ENCODE results near the gene RBM34.
"Not testable (repeated sequence)": the region's sequence is repeated elsewhere in the genome, so short reads cannot be mapped to it uniquely, and the experiment has no call there.

The RBM34 gene

DNA sequence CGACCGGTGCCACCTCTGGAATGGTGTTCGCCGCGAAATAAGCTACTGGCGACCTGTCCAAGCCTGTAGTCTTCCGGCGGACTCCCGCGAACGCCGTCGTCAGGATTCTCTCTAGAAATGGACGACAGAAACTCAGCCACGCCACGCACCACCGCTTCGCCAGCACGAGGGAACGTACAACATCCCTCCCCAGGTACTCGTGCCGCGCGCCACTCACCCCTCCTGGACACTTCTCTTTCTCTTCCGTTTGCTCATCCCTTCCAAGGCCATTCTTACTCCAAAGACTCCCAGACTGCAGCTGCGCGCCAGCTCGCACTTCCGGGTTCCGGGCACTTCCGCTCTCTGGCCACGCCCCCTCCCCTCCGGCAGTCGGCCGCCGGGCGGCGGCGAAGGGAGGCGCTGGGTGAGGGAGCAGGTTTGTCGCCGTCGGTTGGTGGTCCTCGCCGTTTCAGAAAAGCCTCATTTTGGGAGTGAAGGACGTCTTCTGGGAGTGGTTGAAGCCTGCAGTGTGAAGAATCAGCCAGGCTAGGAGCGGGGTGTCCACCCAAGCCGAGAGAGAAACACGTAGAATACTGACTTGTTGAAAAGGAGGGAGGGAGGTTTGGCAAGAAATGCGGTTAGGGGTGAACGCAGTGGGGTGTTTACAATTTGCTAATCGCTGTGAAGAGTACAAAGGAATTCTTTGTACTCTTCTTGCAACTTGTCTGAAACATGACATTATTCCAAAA lies at the start of gene RBM34:
Gene RBM34 (minus strand): TSS at position 294 of the 728 bp plus-strand sequence. CDS start 24 bp downstream, at position 270.
- DNase-seq: peak; percentile 78

- DNase-seq: no peak
These were observed 46.1 kb upstream of the RBM34 start for GRCh38 chr1:235207209-235207565.

DNA sequence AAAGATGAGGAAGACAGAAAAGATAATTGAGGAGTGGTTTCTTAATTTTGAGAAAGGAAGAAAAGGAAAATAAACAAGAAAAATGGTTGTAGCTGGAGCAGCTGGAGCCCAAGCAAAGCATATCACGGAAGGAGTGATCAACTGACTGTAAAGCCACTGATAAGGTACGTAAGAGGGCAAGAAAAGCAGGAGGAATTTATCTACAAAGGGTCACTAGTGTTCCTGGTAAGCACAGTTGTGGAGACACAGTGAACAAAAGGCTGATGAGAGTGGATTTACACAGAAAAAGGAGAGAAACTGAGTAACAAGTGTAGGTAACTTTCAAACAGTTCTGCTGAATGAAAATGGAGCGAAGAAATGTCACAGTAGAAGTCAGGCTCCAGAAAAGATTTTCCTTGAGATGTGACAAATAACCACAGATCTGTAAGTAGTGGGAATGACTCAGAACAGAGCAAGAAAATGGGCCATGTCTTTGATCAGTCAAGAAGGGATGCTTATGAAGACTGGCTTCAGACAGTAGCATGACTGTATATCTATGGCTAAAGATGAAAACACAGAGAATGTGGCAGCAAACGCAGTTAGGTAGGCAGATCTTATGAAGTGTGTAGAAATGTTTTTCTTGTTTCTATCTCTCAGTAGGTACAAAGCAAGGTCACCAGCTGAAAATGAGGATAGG lies 45.6 kb upstream of the RBM34 start:
- DNase-seq: no peak

DNA sequence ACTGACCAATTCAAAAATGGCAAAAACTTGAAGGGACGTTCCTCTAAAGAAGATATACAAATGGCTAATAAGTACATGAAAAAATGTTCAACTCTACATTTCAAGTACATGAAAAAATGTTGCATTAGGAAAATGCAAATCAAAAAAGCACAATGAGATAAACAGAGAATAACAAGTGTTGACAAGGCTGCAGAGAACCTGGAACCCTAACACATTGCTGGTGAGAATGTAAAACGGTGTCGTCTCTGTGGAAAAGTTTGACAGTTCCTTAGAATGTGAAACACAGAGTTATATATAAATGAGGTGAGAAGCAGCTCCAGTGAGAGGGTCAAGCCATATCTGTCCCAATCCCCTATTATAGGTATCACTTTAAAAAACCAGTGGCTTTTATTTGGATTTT lies 44.6 kb upstream of the RBM34 start:
- no peak for DNase-seq

- no peak for DNase-seq
These were observed 42.4 kb upstream of the RBM34 start for GRCh38 chr1:235203428-235203827.

DNA sequence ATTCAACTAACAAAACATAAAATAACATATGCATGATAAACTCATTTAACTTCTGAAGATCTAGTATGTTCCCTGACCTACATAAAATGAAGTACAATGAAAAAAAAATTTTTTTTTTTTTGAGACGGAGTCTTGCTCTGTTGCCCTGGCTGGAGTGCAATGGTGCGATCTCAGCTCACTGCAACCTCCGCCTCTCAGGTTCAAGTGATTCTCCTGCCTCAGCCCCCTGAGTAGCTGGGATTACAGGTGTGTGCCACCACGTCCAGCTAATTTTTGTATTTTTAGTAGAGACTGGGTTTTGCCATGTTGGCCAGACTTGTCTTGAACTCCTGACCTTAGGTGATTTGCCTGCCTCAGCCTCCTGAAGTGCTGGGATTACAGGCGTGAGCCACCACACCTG lies 41.4 kb upstream of the RBM34 start:
- DNase-seq: not testable (repeated sequence)

DNA sequence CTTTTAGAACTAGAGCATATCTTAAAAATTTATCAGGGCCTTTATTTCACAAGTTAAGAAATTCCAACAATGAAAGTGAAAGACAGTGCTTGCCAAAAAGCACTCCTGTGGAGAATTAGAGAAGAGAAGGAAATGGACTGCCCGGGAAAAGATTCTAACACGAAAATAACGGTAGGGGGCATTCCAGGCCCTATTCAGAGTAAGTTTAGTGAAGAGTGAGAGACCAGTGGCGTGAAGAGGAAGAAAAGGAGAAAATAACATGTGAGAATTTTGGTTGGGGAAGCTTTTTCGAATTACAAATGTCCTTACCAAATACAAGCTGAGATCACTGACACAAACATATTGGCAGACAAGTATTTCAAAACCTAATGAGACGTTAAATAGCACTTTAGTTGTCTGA lies 38.4 kb upstream of the RBM34 start:
- no peak for DNase-seq

- no peak for DNase-seq
These were observed 29.4 kb upstream of the RBM34 start for GRCh38 chr1:235190431-235190830.

GRCh38 chr1:235187316-235187715 lies 26.3 kb upstream of the RBM34 start:
- no peak for DNase-seq

DNA sequence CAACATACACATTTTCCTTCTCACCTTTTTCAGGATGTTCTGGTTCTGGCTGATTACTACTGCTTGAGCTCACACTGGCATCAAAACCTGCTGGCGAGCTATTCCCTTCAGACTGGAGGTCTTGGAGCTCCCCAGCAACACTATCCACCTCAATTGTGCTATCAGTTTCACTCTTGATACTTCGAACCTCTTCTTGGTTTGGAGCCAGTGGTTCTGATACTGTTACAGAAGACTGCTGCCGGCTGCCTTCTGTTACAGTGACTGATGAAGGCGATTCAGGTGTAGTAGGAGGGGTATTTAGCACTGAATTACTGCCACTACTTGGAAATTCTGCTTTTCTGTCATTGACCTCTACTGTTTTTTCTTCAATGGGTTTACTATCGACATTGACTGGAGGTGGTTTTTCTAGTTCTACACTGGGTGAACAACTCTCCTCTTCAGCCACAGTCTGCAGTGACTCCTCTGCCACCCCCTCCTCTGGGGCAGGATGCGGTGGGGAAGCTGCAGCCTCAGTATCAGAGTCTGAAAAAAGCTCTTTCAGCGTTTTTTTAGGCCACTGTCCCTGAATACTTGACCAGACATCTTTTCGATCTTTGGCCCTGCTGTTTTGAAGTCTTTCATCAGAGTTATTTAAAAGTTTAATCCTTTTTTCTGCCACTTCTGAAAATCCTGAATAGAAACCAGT lies 20.7 kb upstream of the RBM34 start:
- no peak for DNase-seq

- no peak for DNase-seq
These were observed 19.9 kb upstream of the RBM34 start for GRCh38 chr1:235180916-235181460.

GRCh38 chr1:235176486-235176885 lies 15.4 kb upstream of the RBM34 start:
- DNase-seq: no peak

GRCh38 chr1:235169986-235170385 lies 8.9 kb upstream of the RBM34 start:
- DNase-seq: no peak

- no peak for DNase-seq
These were observed 7.3 kb upstream of the RBM34 start for GRCh38 chr1:235168375-235168774.

DNA sequence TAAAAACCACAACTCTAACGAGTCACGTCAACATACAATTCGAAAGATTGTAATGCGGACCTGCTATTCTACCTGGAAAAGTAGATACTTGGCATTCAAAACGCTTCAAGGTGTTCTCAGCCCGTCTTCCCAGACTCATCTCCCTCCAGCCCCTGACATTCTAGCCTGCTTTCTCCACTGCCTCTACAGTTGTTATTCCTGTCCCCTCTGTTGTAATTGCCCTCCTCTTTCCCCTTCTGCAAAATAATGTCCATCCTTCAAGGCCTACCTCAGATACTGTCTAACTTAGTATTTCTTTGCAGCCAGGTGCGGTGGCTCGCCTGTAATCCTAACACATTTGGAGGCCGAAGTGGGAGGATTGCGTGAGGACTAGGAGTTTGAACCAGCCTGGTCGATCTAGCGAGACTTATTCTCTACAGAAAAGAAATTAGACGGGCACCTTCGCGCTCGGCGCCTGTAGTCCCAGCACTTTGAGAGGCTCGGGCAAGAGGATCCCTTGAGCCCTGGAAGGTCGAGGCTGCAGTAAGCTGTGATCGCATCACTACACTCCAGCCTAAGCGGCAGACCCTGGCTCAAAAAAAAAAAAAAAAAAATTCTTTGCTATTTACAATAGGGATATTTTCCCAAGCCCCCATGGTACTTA lies 756 bp upstream of the RBM34 start:
- no peak for DNase-seq

GRCh38 chr1:235160383-235160956 lies 580 bp downstream of the RBM34 start:
- DNase-seq: peak; percentile 43

DNA sequence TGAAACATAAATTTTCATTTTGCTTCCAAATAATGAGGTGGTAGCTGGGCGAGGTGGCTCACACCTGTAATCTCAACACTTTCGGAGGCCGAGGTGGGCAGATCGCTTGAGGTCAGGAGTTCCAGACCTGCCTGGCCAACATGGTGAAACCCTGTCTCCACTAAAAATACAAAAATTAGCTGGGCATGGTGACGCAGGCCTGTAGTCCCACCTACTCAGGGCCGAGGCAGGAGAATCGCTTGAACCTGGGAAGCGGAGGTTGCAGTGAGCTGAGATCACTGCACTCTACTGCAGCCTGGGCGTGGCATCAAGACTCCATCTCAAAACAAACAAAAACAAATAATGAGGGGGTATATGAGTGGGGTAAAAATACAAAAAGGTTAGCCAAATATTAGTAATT lies 1.1 kb downstream of the RBM34 start:
- not testable (repeated sequence) for DNase-seq

DNA sequence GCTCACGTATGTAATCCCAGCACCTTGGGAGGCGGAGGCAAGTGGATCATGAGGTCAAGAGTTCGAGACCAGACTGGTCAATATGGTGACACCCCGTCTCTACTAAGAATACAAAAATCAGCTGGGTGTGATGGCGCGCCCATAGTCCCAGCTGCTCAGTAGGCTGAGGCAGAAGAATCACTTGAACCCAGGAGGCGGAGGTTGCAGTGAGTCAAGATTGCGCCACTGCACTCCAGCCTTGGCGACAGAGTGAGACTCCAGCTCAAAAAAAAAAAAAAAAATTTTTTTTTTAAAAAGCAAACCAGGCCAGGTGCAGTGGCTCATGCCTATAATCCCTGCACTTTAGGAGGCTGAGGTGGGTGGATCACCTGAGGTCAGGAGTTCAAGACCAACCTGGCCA lies 1.8 kb downstream of the RBM34 start:
- not testable (repeated sequence) for DNase-seq

DNA sequence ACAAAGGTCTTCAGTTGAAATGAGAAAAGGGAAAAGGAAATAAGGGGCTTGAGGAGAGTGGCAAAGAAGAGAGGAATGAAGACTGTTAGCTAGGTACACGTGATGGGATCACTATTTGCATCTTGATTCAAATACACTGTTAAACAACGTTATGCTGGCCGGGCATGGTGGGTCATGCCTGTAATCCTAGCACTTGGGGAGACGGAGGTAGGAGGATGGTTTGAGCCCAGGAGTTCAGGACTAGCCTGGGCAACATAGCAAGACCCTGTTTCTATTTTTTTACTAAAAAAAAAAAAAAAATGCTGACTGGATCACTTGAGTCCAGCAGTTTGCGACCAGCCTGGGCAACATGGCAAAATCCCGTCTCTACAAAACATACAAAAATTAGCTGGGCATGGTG lies 2.4 kb downstream of the RBM34 start:
- DNase-seq: no peak

GRCh38 chr1:235157150-235157549 lies 3.9 kb downstream of the RBM34 start:
- DNase-seq: no peak

DNA sequence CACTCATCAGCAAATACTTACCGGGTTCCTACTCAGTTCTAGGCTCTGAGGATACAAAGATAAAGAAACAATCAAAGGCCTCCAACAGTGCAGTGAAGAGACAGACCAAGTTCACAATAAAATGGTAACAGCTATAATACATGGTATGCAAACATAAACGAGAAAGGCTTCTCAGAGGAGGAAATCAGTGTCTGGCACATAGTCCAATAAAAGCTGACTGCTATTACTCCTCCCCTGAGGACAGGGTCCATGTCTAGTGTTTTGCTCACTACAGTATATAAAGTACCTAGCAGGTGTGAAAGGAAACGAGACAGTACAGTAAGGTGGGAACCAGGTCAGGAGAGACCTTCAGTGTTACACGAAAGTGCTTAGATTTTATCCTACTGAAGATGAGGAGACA lies 4.3 kb downstream of the RBM34 start:
- no peak for DNase-seq

DNA sequence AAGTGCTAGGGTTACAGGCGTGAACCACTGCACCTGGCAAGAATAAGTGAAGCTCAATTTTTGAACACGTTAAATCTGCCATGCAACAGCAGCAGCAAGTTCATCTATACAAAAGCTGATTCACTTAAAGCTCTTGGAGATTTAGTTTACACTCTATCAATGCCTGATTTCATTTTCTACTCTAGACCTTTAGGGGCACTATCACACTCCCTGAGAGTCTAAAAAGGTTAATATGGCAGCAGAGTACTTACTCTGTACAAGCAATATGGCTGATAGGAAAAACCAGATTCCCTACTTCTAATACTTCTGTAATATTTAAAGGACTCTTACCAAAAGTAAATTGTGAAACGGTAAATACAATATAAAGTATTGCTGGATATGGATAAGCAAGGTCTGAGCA lies 4.8 kb downstream of the RBM34 start:
- DNase-seq: no peak

GRCh38 chr1:235152235-235152634 lies 8.8 kb downstream of the RBM34 start:
- DNase-seq: no peak

Measured in NCI-H2107 (cell line).